8988T (cell line): ENCODE measurements around the gene AJM1.
A peak's percentile ranks its signal among the peaks of the same experiment; 100 is the strongest.
"Not testable (repeated sequence)": the region's sequence is repeated elsewhere in the genome, so short reads cannot be mapped to it uniquely, and the experiment has no call there.

Source experiments
- DNase-seq: peaks from one replicate; pipeline ENCODE4 v3.0.0; 2011

The AJM1 gene

GRCh38 chr9:136857581-136858412, 15.5 kb downstream of the AJM1 start:
- DNase-seq: no peak

GRCh38 chr9:136858452-136858843, 16.2 kb downstream of the AJM1 start:
- DNase-seq: no peak

GRCh38 chr9:136858844-136859757, 16.8 kb downstream of the AJM1 start:
- no peak for DNase-seq

GRCh38 chr9:136860529-136860928, 18.3 kb downstream of the AJM1 start:
- DNase-seq: peak; percentile 11

- DNase-seq: peak; percentile 5
These were observed 18.9 kb downstream of the AJM1 start for GRCh38 chr9:136860933-136861873.

GRCh38 chr9:136861874-136862457, 19.7 kb downstream of the AJM1 start:
- peak; percentile 17 for DNase-seq

- no peak for DNase-seq
These were observed 20.8 kb downstream of the AJM1 start for GRCh38 chr9:136862849-136863622.

GRCh38 chr9:136863623-136864273, 21.5 kb downstream of the AJM1 start:
- no peak for DNase-seq

- DNase-seq: peak; percentile 8
These were observed 22.9 kb downstream of the AJM1 start for GRCh38 chr9:136865041-136865767.

GRCh38 chr9:136865768-136866103, 23.5 kb downstream of the AJM1 start:
- peak; percentile 26 for DNase-seq

GRCh38 chr9:136866898-136867421, 24.7 kb downstream of the AJM1 start:
- not testable (repeated sequence) for DNase-seq

GRCh38 chr9:136867480-136867879, 25.2 kb downstream of the AJM1 start:
- DNase-seq: no peak

GRCh38 chr9:136867917-136868316, 25.6 kb downstream of the AJM1 start:
- DNase-seq: no peak

- DNase-seq: no peak
These were observed 26.4 kb downstream of the AJM1 start for GRCh38 chr9:136868644-136869043.

- DNase-seq: not testable (repeated sequence)
These were observed 27.3 kb downstream of the AJM1 start for GRCh38 chr9:136869611-136870010.

GRCh38 chr9:136875155-136875554, 32.9 kb downstream of the AJM1 start:
- DNase-seq: no peak

- no peak for DNase-seq
These were observed 34.2 kb downstream of the AJM1 start for GRCh38 chr9:136876476-136876875.

- DNase-seq: no peak
These were observed 38.4 kb downstream of the AJM1 start for GRCh38 chr9:136880651-136881050.

GRCh38 chr9:136881691-136882108, 39.4 kb downstream of the AJM1 start:
- no peak for DNase-seq
